GM19455 (cell line): ENCODE data around the gene PIK3R2.

Experiments
- ATAC-seq: cut with Tn5 transposase; IDR thresholded peaks from one replicate; pipeline ENCODE4 v1.9.1; 2021; ENCODE audit not compliant: unreplicated experiment

Gene PIK3R2

DNA sequence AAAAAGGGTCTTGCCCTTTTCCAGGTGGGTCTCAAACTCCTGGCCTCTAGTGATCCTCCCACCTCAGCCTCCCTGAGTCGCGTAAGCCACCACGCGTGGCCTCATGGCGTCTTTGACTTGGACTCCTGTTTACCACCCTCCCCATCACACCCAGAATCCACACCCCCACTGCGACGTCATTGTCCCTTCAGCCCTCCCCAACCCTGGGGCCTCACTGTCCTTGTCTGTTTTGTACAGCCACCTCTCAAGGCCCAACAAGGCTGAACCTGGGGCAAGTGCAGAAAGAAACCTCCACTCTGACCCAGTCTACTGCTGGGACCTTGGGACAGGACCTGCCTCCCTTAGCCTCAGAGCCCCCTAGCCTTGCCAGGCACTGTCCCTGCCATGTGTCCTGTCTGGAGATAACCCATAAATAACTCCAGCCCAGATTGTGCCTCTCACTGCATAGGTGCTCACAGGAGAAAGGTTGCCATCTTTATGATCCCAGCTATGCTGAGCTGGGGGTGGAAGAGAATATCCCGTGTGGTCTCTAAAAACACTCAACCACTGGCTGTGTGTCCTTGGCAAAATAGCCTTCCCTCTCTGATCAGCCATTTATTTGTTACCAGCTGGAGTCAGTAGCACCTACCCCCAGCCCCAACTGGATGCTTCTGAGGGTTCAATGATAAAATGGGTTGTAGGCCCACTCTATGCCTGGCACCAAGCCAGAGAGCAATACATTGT is 18.8 kb downstream of the PIK3R2 start:
- no peak for ATAC-seq

DNA sequence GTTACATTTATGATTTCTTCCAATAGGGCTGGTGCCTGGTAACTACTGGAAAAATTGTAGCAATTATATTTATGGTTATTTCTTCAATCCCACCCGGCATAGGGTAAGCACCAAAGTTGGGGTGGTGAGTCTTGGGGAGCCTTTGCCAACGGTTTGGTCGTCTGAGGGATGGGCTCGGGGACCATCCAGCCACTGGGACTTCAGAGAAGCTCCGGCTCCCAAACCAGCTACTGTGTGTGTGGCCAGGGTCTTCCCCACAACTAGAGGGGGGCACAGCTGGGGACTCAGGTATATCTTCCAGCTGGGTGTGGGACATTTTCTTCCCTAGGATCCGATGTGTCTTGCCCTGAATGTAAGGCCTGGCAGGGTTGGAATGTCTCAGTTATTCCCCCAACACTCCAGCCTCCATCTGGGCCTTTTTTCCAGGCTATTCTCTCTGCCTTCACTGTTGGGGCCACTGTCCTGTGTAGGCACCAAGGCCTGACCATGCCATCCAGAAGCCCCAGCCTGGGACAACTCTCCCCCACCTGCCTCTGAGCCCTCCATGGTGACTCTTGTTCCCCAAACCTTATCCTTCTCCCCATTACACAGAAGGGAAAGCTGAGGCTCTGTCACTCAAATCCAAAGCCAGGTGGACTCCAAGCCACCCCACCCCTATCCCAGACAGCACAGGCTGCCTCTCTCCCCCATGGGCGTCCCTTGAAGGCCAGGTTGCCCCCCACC is 19.5 kb downstream of the PIK3R2 start:
- no peak for ATAC-seq

DNA sequence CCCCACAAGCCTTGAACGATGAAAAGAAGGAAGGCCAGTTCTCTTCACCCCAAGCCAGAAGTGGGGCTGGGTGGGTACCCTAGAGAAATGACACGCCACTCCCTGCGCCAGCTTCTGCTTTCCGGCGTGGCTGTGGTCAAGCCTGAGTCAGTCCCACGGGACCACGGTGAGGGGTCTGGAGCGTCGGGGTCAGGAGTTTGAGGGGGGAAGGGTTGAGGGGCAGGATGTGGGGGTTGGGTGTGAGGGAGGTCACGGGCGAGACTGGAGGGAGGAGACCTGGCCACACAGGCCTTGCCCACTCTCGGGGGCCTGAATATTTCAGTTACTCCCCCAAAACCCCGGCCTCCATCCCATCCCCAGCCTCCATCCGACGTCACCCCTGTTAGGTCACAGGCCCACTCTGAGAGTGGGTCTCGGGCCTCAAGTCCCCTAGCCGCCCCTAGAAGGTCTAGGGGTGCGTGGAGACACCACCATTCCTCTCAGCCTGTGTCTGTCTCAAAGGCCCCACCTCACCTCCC is 20.1 kb downstream of the PIK3R2 start:
- no peak for ATAC-seq

DNA sequence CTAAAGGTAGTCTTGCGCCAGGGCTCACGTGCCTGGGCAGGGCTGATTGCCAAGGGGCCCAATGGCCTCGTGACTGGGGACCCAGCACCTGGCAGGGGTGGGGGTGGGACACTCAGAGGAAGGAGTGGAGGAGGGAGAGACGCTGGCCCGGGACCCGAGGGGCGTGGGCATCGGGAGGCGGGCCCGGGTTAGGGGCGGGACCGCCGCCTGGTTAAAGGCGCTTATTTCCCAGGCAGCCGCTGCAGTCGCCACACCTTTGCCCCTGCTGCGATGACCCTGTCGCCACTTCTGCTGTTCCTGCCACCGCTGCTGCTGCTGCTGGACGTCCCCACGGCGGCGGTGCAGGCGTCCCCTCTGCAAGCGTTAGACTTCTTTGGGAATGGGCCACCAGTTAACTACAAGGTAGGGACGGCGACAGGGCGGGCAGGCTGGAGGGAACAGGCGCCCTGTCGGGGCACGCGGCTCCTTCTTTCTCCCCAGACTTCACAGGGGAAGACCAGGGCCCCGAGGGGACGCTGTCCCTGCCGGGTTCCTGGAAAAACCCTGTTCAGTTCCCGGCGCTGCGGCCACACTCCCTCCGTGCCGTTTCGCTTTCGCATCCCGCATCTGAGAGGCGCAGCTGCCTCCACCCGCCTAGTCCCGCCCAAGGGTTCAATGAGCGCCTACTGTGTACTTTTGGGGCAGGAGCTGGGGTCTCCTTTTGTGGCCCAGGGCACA is 20.8 kb downstream of the PIK3R2 start, which contains the start of gene IFI30:
Gene IFI30, plus strand, starts transcription at position 242 of the 717 bp plus-strand sequence. Its CDS starts 29 bp downstream, at position 271.
- no peak for ATAC-seq

DNA sequence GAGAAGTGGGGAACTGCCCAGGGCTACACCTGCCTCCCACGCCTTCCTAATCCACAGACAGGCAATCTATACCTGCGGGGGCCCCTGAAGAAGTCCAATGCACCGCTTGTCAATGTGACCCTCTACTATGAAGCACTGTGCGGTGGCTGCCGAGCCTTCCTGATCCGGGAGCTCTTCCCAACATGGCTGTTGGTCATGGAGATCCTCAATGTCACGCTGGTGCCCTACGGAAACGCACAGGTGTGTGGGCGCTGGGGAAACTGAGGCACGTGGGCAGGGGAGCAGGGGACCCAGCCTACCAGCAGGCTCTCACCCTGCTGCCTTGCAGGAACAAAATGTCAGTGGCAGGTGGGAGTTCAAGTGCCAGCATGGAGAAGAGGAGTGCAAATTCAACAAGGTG is 22.0 kb downstream of the PIK3R2 start:
- no peak for ATAC-seq

DNA sequence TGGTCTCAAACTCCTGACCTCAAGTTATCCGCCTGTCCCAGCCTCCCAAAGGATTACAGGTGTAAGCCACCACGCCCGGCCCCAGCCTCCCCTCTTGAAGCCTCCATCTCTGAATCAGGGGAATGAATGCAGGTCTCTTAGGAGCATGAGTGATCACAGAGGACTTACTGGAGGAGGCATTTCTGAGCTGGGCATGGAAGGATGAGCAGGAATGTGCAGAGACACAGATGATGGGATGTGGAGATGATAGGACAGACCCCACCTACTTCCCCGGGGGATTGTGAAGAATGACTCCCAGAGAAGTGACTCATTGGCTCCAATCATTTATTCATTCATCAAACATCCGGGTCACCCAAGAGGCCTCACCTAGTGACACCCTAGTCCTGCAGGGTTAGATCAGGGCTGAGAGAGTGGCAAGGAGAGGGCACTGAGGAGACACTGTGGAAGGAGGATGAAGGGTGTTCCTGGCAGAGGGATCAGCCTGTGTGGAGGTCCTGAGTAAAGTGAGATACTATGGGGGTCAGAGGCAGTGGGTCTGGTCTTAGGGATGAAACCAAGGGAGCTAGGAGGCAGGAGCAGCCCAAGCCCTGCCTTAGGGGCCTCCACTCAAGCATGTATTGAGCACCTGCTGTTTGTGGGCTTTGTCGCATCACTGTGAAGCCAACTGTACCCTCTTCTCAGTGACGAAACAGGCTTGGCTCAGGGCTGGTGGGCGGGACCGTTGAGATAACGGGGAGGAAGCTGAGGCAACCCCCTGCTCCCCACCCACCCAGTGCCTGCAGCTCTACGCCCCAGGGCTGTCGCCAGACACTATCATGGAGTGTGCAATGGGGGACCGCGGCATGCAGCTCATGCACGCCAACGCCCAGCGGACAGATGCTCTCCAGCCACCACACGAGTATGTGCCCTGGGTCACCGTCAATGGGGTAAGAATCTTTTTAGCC is 23.7 kb downstream of the PIK3R2 start:
- ATAC-seq: no peak

DNA sequence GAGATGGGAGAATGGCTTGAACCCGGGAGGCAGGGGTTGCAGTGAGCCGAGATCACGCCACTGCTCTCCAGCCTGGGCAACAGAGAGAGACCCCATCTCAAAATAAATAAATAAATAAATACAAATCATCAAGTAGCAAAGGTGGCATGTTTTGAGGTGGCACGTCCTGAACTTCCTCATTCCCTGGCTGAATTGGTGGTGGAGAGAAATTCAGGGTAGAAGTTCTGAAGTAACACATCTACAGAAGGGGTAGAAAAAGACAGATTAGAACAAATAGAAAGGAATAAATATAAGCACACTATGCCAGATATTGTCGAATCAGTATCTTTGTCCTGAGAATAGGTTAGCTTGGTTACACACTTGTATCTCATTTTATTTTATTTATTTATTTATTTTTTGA is 27.0 kb downstream of the PIK3R2 start:
- no peak for ATAC-seq

DNA sequence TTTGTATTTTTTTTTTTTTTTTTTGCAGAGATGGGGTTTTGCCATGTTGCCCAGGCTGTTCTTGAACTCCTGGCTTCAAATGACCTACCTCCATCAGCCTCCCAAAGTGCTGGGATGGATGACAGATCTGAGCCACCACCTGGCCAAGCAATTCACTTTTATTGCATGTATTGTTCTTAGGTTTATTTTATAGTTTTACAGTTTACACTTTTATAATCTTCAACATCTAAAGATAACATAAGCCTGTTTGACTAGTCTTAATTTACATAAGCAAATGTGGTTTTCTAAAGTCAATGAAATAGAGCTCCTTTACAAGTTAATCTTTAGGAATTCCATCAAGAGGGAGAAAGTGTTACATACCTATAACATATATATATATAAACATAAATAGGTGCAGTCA is 30.6 kb downstream of the PIK3R2 start:
- no peak for ATAC-seq

DNA sequence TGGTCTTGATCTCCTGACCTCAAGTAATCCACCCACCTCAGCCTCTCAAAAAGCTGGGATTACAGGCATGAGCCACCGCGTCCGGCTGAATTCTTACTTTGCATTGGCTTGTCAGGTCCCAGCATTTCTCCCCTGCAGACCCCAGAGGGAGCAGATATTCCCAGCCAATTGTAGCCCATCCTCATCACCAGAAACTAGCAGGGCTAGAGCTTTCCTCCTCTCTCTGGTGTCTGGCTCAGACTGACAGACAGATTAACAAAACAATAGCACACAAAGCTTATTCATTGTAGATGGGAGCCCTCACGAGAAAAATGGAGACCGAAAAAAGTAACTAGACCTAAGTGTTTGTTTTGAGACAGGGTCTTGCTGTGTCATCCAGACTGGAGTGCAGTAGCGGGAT is 32.6 kb downstream of the PIK3R2 start:
- ATAC-seq: no peak

DNA sequence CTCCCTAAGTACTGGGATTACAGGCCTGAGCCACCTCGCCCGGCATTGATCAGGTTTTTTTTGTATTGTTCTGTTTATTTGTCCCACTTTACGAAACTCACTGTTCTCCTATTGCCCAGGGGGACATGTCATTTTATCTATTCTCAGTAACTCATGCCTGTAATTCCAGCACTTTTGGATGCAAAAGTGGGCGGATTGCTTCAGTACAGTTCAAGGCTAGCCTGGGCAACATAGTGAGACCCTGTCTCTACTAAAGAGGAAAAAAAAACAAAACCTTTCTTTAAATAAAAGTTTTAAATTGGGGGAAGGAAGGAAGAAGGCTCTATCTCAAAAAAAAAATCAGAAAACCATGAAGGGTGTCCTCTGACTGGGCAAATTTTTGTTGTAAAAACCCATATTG is 37.3 kb downstream of the PIK3R2 start:
- ATAC-seq: no peak

DNA sequence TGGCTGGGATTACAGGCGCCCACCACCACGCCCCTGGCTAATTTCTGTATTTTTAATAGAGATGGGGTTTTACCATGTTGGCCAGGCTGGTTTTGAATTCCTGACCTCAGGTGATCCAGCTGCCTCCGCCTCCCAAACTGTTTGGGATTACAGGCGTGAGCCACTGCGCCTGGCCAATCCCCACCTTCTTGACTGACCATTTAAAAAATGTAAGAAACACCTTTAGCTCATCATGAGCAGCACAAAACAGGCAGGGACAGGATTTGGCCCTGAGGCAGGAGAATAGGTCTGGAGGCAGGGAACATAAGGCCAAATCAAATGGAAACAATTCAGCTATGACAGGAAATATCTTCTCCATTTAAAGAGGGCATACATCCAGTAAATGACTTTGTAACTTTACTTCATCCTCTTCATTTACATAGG is 38.7 kb downstream of the PIK3R2 start:
- ATAC-seq: no peak

DNA sequence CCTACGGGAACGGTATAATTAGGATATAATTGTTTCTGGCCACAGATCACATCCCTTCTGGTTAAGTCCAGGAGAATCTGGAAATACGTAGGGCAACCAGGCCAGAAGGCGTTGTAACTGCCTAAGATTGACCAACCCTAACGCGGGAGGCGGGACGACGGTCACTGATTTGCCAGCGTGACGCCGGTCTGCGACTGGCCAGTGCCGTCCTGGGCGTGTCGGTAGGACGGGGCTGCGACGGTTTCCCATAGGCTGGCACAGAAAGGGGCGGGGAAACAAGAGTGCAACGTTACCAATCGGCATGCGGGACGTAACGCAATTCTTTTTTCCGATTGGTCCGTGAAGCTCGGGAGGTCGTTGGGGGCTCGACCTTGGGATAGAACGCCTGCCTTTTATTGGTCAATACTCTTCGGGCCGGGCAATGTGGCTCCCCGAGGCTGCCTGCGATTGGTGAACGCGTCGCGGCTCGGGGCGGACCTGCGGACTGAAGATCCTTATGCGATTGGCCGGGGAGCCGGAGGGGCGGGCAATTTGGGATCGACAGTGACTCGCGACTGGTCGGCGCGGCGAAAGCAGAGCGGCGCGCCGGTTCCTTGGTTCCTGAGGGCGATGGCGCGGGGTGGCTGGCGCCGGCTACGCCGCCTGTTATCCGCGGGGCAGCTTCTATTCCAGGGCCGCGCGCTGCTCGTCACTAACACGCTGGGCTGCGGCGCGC is 39.9 kb downstream of the PIK3R2 start, which contains the start of gene MPV17L2:
Gene MPV17L2, plus strand, starts transcription at position 546 of the 715 bp plus-strand sequence. Its CDS starts 64 bp downstream, at position 610.
- peak; percentile 86 for ATAC-seq

DNA sequence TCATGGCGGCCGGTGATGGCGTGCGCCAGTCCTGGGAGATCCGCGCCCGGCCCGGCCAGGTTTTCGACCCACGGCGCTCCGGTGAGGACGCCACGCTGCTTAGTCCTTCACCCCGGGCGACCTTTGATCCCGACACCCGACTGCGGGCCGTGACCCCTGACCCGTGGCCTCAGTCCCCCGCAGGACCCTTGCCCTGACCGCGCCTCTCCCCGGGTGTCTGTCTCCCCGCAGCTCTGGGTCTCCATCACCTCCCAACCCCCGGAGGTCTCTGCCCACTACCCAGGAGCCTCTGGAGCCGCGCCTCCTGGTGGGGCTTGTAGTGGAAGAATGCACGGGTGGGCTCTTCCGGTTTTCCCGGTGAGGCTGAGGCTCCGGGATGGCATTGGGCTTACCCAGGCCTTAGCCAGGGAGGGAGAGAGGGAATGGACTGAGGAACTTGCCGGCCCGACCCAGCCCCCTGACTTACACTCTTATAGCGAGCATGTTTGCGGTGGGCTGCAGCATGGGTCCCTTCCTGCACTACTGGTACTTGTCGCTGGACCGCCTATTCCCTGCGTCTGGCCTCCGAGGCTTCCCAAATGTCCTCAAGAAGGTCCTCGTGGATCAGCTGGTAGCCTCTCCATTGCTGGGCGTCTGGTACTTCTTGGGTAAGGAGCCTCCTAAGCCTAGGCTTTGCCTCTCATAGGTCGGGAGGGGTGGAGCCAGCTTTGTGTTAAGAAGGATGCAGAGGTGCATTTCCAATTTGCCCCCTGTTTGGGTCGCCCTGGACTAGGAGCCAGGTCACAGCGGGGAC is 40.6 kb downstream of the PIK3R2 start:
- ATAC-seq: peak; percentile 9

DNA sequence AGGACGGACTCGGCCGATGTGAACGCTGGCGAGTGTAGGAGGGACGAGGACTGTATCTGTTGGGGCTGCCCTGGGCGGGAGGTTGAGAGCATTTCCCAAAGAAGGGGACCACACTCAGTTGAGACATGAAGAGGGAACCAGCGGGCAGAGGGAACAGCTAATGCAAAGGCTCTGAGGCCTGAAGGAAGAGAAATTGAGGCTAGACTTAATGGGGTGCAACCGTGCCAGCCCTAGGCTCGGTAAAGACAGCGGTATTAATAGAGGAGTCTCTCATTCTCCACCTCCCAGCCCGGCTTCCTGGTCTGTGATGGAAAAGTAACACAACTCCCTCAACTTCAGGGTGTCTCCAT is 41.2 kb downstream of the PIK3R2 start:
- no peak for ATAC-seq

DNA sequence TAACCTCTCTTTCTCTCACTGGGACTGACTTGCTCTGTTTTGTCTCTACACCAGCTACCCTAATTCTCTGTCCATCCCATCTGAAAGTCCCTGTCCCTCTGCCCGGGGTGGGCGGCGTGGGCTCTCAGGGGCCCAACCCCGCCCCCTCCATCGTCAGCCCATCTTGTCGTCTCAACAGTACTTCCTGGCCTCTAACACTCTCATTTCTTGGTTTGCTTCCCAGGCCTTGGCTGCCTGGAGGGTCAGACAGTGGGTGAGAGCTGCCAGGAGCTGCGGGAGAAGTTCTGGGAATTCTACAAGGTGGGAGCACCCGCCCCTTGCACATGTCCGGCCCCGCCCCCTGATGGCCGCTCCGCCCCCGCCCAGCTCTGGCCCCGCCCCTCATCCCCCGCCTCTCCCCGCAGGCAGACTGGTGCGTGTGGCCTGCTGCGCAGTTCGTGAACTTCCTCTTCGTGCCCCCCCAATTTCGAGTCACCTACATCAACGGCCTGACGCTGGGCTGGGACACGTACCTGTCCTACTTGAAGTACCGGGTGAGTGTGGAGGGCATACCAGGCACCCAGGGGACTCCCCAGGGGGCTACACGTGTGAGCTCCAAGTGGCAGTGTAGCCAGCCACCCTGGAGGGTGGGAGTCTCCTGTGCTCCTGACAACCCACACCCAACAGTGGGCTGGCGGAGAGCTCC is 41.7 kb downstream of the PIK3R2 start:
- ATAC-seq: no peak

DNA sequence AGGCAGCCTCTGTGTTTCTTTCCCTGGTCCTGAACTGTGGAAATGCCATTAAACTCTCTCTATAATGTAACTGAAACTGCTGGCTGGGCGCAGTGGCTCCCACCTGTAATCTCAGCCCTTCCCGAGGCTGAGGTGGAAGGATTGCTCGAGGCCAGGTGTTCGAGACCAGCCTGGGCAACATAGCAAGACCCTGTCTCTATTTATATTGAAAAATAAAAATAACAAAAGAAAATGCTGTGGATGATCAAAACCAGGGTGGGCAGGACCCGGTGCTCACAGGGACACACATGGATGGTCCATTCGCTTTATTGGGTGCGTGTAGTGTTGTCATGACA is 43.5 kb downstream of the PIK3R2 start:
- ATAC-seq: no peak

DNA sequence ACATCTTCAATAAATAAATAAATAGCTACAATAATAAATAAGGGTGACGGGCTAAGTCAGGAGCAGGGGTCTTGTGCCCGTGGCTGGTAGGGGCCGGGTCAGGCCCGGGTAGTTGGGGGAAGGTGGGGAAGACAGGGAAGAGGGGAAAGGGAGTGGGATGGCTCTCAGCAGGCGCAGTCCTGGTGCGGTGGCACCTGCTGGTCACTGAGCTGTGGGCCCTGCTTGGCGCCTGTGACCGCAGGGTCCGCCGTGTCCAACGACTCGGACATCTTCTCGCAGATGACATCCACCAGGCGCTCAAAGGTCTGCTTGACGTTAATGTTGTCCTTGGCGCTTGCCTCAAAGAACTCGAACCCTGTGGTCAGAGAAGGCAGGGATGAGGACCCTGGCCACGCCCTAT is 44.3 kb downstream of the PIK3R2 start:
- ATAC-seq: no peak

DNA sequence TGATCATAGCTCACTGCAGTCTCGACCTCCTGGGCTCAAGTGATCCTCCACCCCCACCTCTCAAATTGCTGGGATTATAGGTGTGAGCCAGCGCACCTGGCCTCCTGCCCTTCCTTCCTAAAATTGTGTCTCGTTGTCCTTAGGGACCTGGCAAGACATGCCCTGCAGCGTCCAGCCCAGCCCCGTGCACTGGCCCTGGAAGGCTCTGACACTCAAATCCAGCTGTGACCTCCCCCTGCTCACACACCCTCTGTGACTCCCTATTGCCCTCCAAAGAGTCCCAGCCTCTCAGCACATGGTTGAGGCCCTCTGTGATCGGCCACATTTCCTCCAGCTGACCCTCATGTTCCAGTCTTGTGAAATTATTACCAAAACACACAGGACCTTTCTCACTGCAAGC is 45.0 kb downstream of the PIK3R2 start:
- ATAC-seq: no peak

DNA sequence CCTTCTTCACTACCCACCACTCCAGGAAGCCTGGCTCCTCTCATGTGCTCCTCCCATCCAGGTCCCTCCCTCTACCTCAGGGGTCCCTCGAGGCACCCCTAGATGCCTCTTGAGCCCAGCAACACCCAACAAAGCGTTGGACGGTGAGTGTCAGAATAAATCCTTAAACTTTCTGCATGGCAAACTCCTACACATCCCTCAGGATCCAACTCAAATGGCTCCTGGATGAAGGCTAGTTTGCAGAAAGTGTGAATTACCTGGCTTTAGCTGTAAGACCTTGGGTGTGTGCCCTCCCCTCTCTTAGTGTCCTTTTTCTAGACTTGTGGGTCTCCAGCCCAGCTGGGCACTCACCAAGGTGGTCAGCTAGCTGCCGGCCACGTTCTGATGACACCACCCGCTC is 45.4 kb downstream of the PIK3R2 start:
- ATAC-seq: no peak
